NCI-H1092 treated with DMSO at 0.1 percent for 48 hours (cell line): Measurements from ENCODE around the gene ZNF428.
A peak's percentile ranks its signal among the peaks of the same experiment; 100 is the strongest.
"Not testable (repeated sequence)": the region's sequence is repeated elsewhere in the genome, so short reads cannot be mapped to it uniquely, and the experiment has no call there.

Source experiments
- DNase-seq: peaks from one replicate; lab custom pipeline; 2025; lab: John Stamatoyannopoulos, UW

ZNF428 gene

GRCh38 chr19:43592800-43593350 is 26.6 kb downstream of the ZNF428 start:
- DNase-seq, result no peak

GRCh38 chr19:43591904-43592772 is 27.3 kb downstream of the ZNF428 start:
- no peak for DNase-seq

- DNase-seq, result no peak
Measured at GRCh38 chr19:43589678-43590077, 29.8 kb downstream of the ZNF428 start.

GRCh38 chr19:43589277-43589676 is 30.2 kb downstream of the ZNF428 start:
- DNase-seq, result no peak

GRCh38 chr19:43587029-43587428 is 32.4 kb downstream of the ZNF428 start:
- DNase-seq, result not testable (repeated sequence)

- DNase-seq, result no peak
Measured at GRCh38 chr19:43586346-43586745, 33.1 kb downstream of the ZNF428 start.

GRCh38 chr19:43584484-43584883 is 34.9 kb downstream of the ZNF428 start:
- no peak for DNase-seq

GRCh38 chr19:43582495-43582894 is 36.9 kb downstream of the ZNF428 start:
- no peak for DNase-seq

GRCh38 chr19:43581467-43581866 is 38.0 kb downstream of the ZNF428 start:
- DNase-seq, result no peak

- no peak for DNase-seq
Measured at GRCh38 chr19:43578787-43579186, 40.6 kb downstream of the ZNF428 start.

GRCh38 chr19:43575955-43576878 is 43.2 kb downstream of the ZNF428 start:
- DNase-seq, result peak; percentile 53

GRCh38 chr19:43575156-43575950 is 44.1 kb downstream of the ZNF428 start, which contains the start of the genes PINLYP and XRCC1:
PINLYP (plus strand) TSS chr19:43575801; CDS start chr19:43577192, 1,391 bp downstream.
XRCC1 (minus strand) TSS chr19:43575527; CDS start chr19:43575458, 69 bp downstream.
- DNase-seq, result peak; percentile 97

- DNase-seq, result no peak
Measured at GRCh38 chr19:43574424-43575155, 44.8 kb downstream of the ZNF428 start.

GRCh38 chr19:43572171-43572588 is 47.2 kb downstream of the ZNF428 start:
- peak; percentile 7 for DNase-seq

- no peak for DNase-seq
Measured at GRCh38 chr19:43570174-43570791, 49.1 kb downstream of the ZNF428 start.

- no peak for DNase-seq
Measured at GRCh38 chr19:43569657-43570056, 49.8 kb downstream of the ZNF428 start.

- no peak for DNase-seq
Measured at GRCh38 chr19:43564800-43565199, 54.6 kb downstream of the ZNF428 start.

- DNase-seq, result no peak
Measured at GRCh38 chr19:43563816-43564457, 55.5 kb downstream of the ZNF428 start.

GRCh38 chr19:43562698-43563241 is 56.7 kb downstream of the ZNF428 start:
- peak; percentile 11 for DNase-seq
